GM19099 (cell line): ENCODE measurements around the gene HCK.

Experiments used
- POLR2A ChIP-seq: IDR thresholded peaks from 3 replicates; pipeline ENCODE4 v1.6.1; 2011; ENCODE audit warnings: low read depth; ENCODE audit not compliant: insufficient read length; ENCODE audit errors: extremely low read depth

HCK gene

GRCh38 chr20:32019563-32020463 lies 32.2 kb upstream of the HCK start:
- TF ChIP-seq POLR2A = no peak

DNA sequence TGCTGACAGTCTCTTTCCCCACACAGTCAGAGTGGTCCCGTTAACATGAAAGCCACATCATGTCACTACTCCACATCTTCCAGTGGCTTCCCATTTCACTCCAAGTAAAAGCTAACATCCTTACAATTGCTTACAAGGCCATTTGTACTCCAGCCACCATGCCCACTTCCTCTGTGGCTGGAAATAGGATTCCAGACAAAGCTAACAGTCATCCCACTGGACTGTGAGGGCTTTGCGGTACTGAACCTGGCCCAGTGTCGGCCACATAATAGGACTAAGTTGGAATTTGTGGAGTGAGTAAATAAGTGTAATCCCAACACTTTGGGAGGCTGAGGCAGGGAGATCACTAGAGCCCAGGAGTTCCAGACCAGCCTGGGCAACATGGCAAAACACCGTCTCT lies 31.0 kb upstream of the HCK start:
- no peak for TF ChIP-seq POLR2A

- TF ChIP-seq POLR2A = no peak
Observed at GRCh38 chr20:32024683-32025295, 27.3 kb upstream of the HCK start.

GRCh38 chr20:32027643-32028042 lies 24.4 kb upstream of the HCK start:
- no peak for TF ChIP-seq POLR2A

- no peak for TF ChIP-seq POLR2A
Observed at GRCh38 chr20:32028647-32029372, 23.2 kb upstream of the HCK start.

DNA sequence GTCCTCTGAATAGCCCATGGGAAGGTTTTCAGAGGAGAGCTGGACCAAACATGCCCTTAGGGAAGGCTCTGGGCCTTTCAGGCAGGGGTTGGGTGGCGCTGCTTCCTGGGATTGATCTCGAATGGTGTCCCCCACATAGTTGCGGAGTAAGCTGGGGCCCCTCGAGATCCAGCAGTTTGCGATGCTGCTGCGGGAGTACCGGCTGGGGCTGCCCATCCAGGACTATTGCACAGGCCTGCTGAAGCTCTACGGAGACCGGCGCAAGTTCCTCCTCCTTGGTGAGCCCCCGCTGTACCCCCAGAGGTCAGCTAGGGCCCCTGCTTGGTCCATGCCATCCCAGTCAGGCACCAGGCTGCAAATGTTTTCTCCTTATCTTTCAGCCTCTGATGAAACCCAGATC lies 22.5 kb upstream of the HCK start:
- TF ChIP-seq POLR2A = no peak

- TF ChIP-seq POLR2A = no peak
Observed at GRCh38 chr20:32031007-32031958, 20.8 kb upstream of the HCK start.

GRCh38 chr20:32033316-32033715 lies 18.7 kb upstream of the HCK start:
- no peak for TF ChIP-seq POLR2A

DNA sequence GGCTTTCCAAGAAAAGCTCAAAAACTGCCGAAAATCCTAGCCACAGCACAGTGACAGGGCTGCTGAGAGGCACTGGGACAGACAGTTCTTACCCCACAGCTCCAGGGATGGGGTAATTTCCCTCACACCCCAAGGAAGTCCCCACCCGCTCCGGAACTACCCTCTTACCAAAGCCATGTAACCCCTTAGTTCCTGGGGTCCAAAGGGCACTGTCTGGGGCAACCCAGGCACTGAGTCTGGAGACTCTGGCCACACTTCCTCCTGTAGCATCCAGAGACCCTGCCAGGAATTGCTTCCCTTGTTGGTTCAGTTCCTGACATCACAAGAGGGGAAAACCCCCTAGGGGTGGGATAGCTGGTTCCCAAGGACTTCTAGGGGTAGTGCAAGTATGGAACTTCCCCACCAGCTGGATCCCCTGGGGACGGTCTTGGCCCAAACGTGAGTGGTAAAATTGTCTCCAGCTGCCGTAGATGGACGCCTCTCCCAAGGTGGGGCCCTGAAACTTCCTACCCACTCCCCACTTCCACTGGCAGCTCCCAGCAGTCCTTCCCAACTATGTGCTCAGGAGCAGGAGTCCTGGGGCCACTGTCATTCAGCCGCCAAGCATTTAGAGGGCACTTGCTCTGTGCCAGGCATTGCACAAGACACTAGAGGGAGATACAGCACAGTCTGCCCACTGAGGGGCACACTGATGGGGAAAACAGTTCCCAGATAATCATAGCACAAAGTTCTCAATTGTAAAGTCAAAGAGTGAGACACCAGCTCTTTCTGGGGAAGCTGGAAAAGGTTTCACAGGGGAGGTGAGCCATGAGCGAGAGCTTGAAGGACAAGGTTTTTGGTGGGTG lies 17.2 kb upstream of the HCK start:
- no peak for TF ChIP-seq POLR2A

- no peak for TF ChIP-seq POLR2A
Observed at GRCh38 chr20:32035426-32035779, 16.6 kb upstream of the HCK start.

- no peak for TF ChIP-seq POLR2A
Observed at GRCh38 chr20:32036252-32036651, 15.8 kb upstream of the HCK start.

DNA sequence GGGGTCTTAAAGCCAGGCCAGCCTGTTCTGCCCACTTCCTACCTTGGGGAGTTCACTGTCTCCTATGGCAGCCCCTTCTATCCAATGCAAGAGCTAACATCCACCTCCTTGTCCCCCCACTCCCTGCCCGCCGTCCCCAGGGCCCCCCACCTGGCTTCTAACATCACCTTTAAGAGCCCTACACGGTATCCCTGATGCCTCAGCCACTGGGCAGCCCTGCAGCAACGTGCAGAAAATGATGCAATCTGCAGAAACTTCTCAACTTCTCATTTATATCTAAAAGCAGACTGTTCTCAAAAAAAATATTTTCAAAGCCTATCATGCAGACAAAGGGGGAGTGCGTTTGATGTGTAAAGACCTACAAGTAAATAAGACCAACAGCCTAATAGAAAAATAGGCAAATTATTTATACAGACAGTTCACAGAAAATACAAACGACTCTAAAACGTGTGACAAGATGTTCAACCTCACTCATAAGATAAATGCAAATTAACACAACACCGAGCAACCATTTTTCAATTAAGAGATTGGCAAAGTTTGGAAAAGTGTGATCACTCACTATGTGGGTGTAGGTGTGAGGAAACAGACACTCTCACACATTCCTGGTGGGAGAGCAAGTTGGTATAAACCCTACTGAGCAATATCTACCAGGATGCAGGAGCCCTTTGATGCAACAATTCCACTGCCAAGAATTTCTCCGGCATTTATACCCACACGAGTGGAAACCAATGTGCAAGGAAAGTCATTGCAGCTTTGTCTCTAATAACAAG lies 15.1 kb upstream of the HCK start:
- no peak for TF ChIP-seq POLR2A

DNA sequence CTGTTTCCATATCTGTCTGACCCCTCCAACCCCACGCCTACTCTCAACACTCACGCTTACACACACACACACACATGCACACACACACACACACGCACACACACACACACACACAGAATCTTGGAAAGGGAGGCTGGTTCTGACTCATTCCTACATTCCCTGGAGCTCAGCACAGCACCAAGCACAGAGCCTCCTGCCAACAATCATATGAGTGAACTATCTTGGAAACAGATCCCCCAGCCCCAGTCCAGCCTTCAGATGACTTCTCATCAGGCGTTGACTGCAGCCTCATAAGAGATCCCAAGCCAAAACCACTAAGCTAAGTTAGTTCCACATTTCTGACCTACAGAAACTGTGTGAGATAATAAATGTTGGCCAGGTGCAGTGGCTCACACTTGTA lies 14.1 kb upstream of the HCK start:
- TF ChIP-seq POLR2A = no peak

- no peak for TF ChIP-seq POLR2A
Observed at GRCh38 chr20:32040142-32040953, 11.7 kb upstream of the HCK start.
